H1 (cell line): Measurements from ENCODE around the gene BRI3BP. TPM values are rescaled to one million over a fixed set of nuclear protein-coding genes. Genes with fewer than 3 reads are reported as not detected.

Experiments used
- CTCF ChIA-PET: fragments of 300-600 bp; sonication (Branson Sonifier 250); formaldehyde crosslinking; loops from one replicate; lab custom pipeline; 2021; ENCODE audit not compliant: partially characterized antibody; lab: Charles Lee
- POLR2A ChIA-PET: fragments of 300-600 bp; sonication (Branson Sonifier 250); formaldehyde crosslinking; loops from one replicate; lab custom pipeline; 2021; ENCODE audit warnings: inconsistent platforms; ENCODE audit not compliant: partially characterized antibody; lab: Charles Lee
- DNase-seq, 2 experiments: peaks; one replicate each; pipeline versions ENCODE4 v3.0.0 to v3.0.0-alpha.2; 2010 to 2022; ENCODE audit warnings: low spot score in 2 of 2, low read depth in 1 of 2, mixed read lengths in 1 of 2
- FAIRE-seq: peaks from 2 replicates; lab custom pipeline; 2011; peaks lifted over from hg19 to GRCh38; lab: Jason Lieb, UNC
- H2AFZ ChIP-seq: 2 replicates; pipeline ENCODE4 v1.8.1; 2012; ENCODE audit warnings: low read length, inconsistent platforms
- H2AK5ac ChIP-seq: 2 replicates; pipeline ENCODE4 v1.6.1; 2013; ENCODE audit warnings: low read depth, low read length
- H2BK120ac ChIP-seq: replicated peaks from 2 replicates; pipeline ENCODE3; 2013; ENCODE audit warnings: low read depth, low read length, inconsistent platforms
- H2BK12ac ChIP-seq: 2 replicates; pipeline ENCODE4 v1.6.1; 2013; ENCODE audit warnings: low read depth, low read length
- H2BK15ac ChIP-seq: 2 replicates; pipeline ENCODE4 v1.6.1; 2013; ENCODE audit warnings: low read length
- H2BK20ac ChIP-seq: 2 replicates; pipeline ENCODE4 v1.6.1; 2013; ENCODE audit warnings: low read length
- H2BK5ac ChIP-seq: 2 replicates; pipeline ENCODE4 v1.6.1; 2013; ENCODE audit warnings: low read depth, low read length
- H3K14ac ChIP-seq: 2 replicates; pipeline ENCODE4 v1.6.1; 2013; ENCODE audit warnings: inconsistent platforms; ENCODE audit not compliant: insufficient read length
- H3K18ac ChIP-seq: 2 replicates; pipeline ENCODE4 v1.6.1; 2013; ENCODE audit warnings: low read length; ENCODE audit errors: extremely low read depth
- H3K23ac ChIP-seq: 2 replicates; pipeline ENCODE4 v1.6.1; 2013; ENCODE audit warnings: inconsistent platforms; ENCODE audit not compliant: insufficient read length
- H3K23me2 ChIP-seq: 2 replicates; pipeline ENCODE4 v1.6.1; 2013; ENCODE audit warnings: low read depth, low read length
- H3K27ac ChIP-seq: 2 replicates; pipeline ENCODE4 v1.6.1; 2011; ENCODE audit warnings: low read depth, low read length, inconsistent platforms
- H3K27me3 ChIP-seq, 4 experiments: replicated peaks in 1 of 4; 1 replicate in 1 of 4; 2 replicates in 3 of 4; pipeline versions ENCODE4 v1.6.1 to v1.8.1; 2011 to 2013; ENCODE audit warnings: low read length in 3 of 4, mild to moderate bottlenecking in 3 of 4, inconsistent platforms in 2 of 4, mixed read lengths in 2 of 4, moderate library complexity in 1 of 4; ENCODE audit not compliant: control insufficient read depth in 3 of 4, insufficient read depth in 3 of 4; ENCODE audit errors: extremely low read depth in 1 of 4
- H3K36me3 ChIP-seq, 4 experiments: 2 replicates each; pipeline versions ENCODE4 v1.6.1 to v1.8.1; 2011 to 2013; ENCODE audit warnings: mild to moderate bottlenecking in 4 of 4, low read length in 3 of 4, moderate library complexity in 2 of 4, control low read depth in 1 of 4, inconsistent platforms in 1 of 4; ENCODE audit not compliant: insufficient read depth in 4 of 4, control insufficient read depth in 2 of 4
- H3K4ac ChIP-seq: replicated peaks from 2 replicates; pipeline ENCODE3; 2013; ENCODE audit warnings: low read length, low read depth, mixed read lengths, inconsistent platforms; ENCODE audit not compliant: insufficient read length
- H3K4me1 ChIP-seq, 4 experiments: replicated peaks in 1 of 4; 1 replicate in 1 of 4; 2 replicates in 3 of 4; pipeline versions ENCODE4 v1.6.1 to v1.8.1; 2011 to 2013; ENCODE audit warnings: low read length in 3 of 4, inconsistent platforms in 2 of 4, mixed read lengths in 1 of 4; ENCODE audit not compliant: insufficient read depth in 4 of 4, control insufficient read depth in 3 of 4
- H3K4me2 ChIP-seq, 2 experiments: 2 replicates each; pipeline versions ENCODE4 v1.6.1 to v1.8.1; 2011 to 2013; ENCODE audit warnings: low read depth in 2 of 2, low read length in 2 of 2, control low read depth in 1 of 2, inconsistent platforms in 1 of 2, mild to moderate bottlenecking in 1 of 2; ENCODE audit not compliant: insufficient read depth in 1 of 2
- H3K4me3 ChIP-seq, 4 experiments: fragments of 200-600, 300-600 bp in 1 of 4; sonication (generic), shearing (Covaris generic), sonication (Bioruptor Twin) in 1 of 4; 2 replicates each; pipeline versions ENCODE4 v1.5.1 to v1.8.1; 2011 to 2016; ENCODE audit warnings: low read length in 4 of 4, low read depth in 3 of 4, control low read depth in 2 of 4, inconsistent platforms in 2 of 4, mild to moderate bottlenecking in 2 of 4, mixed read lengths in 1 of 4, moderate library complexity in 1 of 4; ENCODE audit not compliant: insufficient read depth in 2 of 4; ENCODE audit errors: extremely low read depth in 1 of 4
- H3K56ac ChIP-seq: replicated peaks from 2 replicates; pipeline ENCODE3; 2013; ENCODE audit warnings: low read depth, mild to moderate bottlenecking, mixed read lengths, low read length, inconsistent platforms; ENCODE audit not compliant: insufficient read length
- H3K79me1 ChIP-seq: 2 replicates; pipeline ENCODE4 v1.6.1; 2013; ENCODE audit warnings: low read depth, low read length, control low read depth
- H3K79me2 ChIP-seq, 2 experiments: 2 replicates each; pipeline versions ENCODE4 v1.6.1 to v1.8.1; 2012 to 2013; ENCODE audit warnings: low read length in 2 of 2, mild to moderate bottlenecking in 2 of 2, inconsistent platforms in 1 of 2; ENCODE audit not compliant: insufficient read depth in 2 of 2, control insufficient read depth in 1 of 2
- H3K9ac ChIP-seq, 4 experiments: replicated peaks in 1 of 4; 1 replicate in 1 of 4; 2 replicates in 3 of 4; pipeline versions ENCODE4 v1.6.1 to v1.8.1; 2011 to 2013; ENCODE audit warnings: low read depth in 3 of 4, low read length in 3 of 4, control low read depth in 2 of 4, mild to moderate bottlenecking in 2 of 4, moderate library complexity in 2 of 4, inconsistent platforms in 1 of 4; ENCODE audit errors: extremely low read depth in 1 of 4
- H3K9me3 ChIP-seq, 2 experiments: 2 replicates each; pipeline versions ENCODE4 v1.6.1 to v1.8.1; 2012 to 2013; ENCODE audit warnings: mild to moderate bottlenecking in 2 of 2, moderate library complexity in 2 of 2, control low read depth in 1 of 2, inconsistent platforms in 1 of 2, low read depth in 1 of 2, low read length in 1 of 2, mixed read lengths in 1 of 2; ENCODE audit not compliant: insufficient read depth in 2 of 2
- H4K20me1 ChIP-seq, 2 experiments: replicated peaks in 1 of 2; 2 replicates each; pipeline versions ENCODE3 to v1.8.1; 2011 to 2013; ENCODE audit warnings: inconsistent platforms in 2 of 2, low read length in 2 of 2, mild to moderate bottlenecking in 1 of 2; ENCODE audit not compliant: insufficient read depth in 2 of 2, control insufficient read depth in 1 of 2
- H4K5ac ChIP-seq: 2 replicates; pipeline ENCODE4 v1.6.1; 2013; ENCODE audit warnings: low read length, low read depth, mixed read lengths, inconsistent platforms; ENCODE audit not compliant: insufficient read length
- H4K8ac ChIP-seq: 2 replicates; pipeline ENCODE4 v1.8.0; 2013; ENCODE audit warnings: mild to moderate bottlenecking, moderate library complexity, low read length, inconsistent platforms; ENCODE audit not compliant: insufficient read depth; ENCODE audit errors: extremely low read depth
- H4K91ac ChIP-seq: replicated peaks from 2 replicates; pipeline ENCODE3; 2013; ENCODE audit warnings: low read length, mixed read lengths, inconsistent platforms; ENCODE audit not compliant: insufficient read length
- BCL11A ChIP-seq, 2 experiments: IDR thresholded peaks; one replicate each; pipeline ENCODE4 v1.6.1; 2011; ENCODE audit warnings: low read depth in 2 of 2, low read length in 2 of 2, mild to moderate bottlenecking in 2 of 2
- CBX8 ChIP-seq: fragments of 300-800, 300-1000 bp; sonication (generic); IDR thresholded peaks from 2 replicates; pipeline ENCODE4 v1.7.1; 2016; ENCODE audit warnings: low read depth, low read length, borderline replicate concordance
- CTBP2 ChIP-seq: IDR thresholded peaks from 2 replicates; pipeline ENCODE4 v1.7.0; 2011; ENCODE audit warnings: borderline replicate concordance, mild to moderate bottlenecking, moderate library complexity, mixed read lengths, low read length; ENCODE audit not compliant: insufficient read depth, insufficient read length
- EP300 ChIP-seq, 2 experiments: IDR thresholded peaks; 1 replicate in 1 of 2; 2 replicates in 1 of 2; pipeline ENCODE4 v1.6.1; 2011 to 2012; ENCODE audit warnings: low read depth in 2 of 2, low read length in 2 of 2, mild to moderate bottlenecking in 2 of 2, borderline replicate concordance in 1 of 2, inconsistent platforms in 1 of 2, moderate library complexity in 1 of 2
- EZH2 ChIP-seq: fragments of 200-600 bp; sonication (generic); IDR thresholded peaks from 2 replicates; pipeline ENCODE4 v1.7.1; 2012; ENCODE audit warnings: low read depth, mild to moderate bottlenecking, moderate library complexity, low read length, inconsistent platforms; ENCODE audit not compliant: severe bottlenecking
- JUN ChIP-seq: IDR thresholded peaks from 2 replicates; pipeline ENCODE4 v1.6.1; 2011; ENCODE audit warnings: low read depth, mild to moderate bottlenecking, improper control_type of control experiment, low read length
- JUND ChIP-seq: IDR thresholded peaks from 2 replicates; pipeline ENCODE4 v1.6.1; 2011; ENCODE audit warnings: mild to moderate bottlenecking, improper control_type of control experiment, low read length
- POLR2A ChIP-seq, 2 experiments: IDR thresholded peaks; 1 replicate in 1 of 2; 2 replicates in 1 of 2; pipeline ENCODE4 v1.6.1; 2011; ENCODE audit warnings: low read depth in 2 of 2, low read length in 2 of 2, mild to moderate bottlenecking in 2 of 2; ENCODE audit errors: control extremely low read depth in 1 of 2
- RXRA ChIP-seq: IDR thresholded peaks from 2 replicates; pipeline ENCODE4 v1.6.1; 2011; ENCODE audit warnings: low read depth, mild to moderate bottlenecking, low read length, moderate library complexity; ENCODE audit not compliant: insufficient read depth
- SIN3A ChIP-seq, 2 experiments: IDR thresholded peaks in 1 of 2; conservative IDR thresholded peaks in 1 of 2; 2 replicates each; pipeline ENCODE4 v1.6.1; 2011 to 2012; ENCODE audit warnings: low read length in 2 of 2, improper control_type of control experiment in 1 of 2, low read depth in 1 of 2, mild to moderate bottlenecking in 1 of 2
- ZNF274 ChIP-seq: IDR thresholded peaks from 2 replicates; pipeline ENCODE4 v1.7.0; 2012; ENCODE audit warnings: low read length, borderline replicate concordance; ENCODE audit errors: extremely low read depth
- WGBS, 2 experiments: shearing (Covaris generic) in 1 of 2; methylation state at CpG; one replicate each; pipeline versions ENCODE4 v1.1.6 to v1.1.7; 2013 to 2015; ENCODE audit warnings: low lambda C conversion rate in 2 of 2, mixed read lengths in 2 of 2, inconsistent platforms in 1 of 2, low coverage in 1 of 2, missing lambda C conversion rate in 1 of 2; ENCODE audit not compliant: insufficient replicate concordance in 2 of 2, insufficient coverage in 1 of 2, insufficient read length in 1 of 2; ENCODE audit errors: extremely low coverage in 1 of 2, missing lambda C conversion rate in 1 of 2; 5-methylcytosine and 5-hydroxymethylcytosine counted together
- polyA plus RNA-seq, 7 experiments: library from polyadenylated mRNA; depleted of rRNA in 3 of 7; stranded (reverse) in 5 of 7; unstranded in 2 of 7; fragments of >200 nt in 5 of 7; fragments of 200-250 nt in 2 of 7; gene quantifications; 1 replicate in 5 of 7; 2 replicates in 1 of 7; 4 replicates in 1 of 7; pipeline versions ENCODE4 v1.2.1 to v1.2.3, GENCODE V29; 2011 to 2013; ENCODE audit warnings: missing spikeins in 2 of 7, mixed read lengths in 2 of 7
- total RNA-seq: library from RNA; stranded (reverse); fragmentation: NEBNext Ultra II Directional; extraction: Animal tissue kit (Norgen Biotek cat#: 25700); gene quantifications from 2 replicates; pipeline ENCODE4 v1.2.1, GENCODE V29; 2021

BRI3BP gene
- total and polyA plus RNA-seq, 2 of the 8 experiments (the other 6 are each of a cell fraction or from before 2014, with no cell fraction given) = 5.4 to 14.2 TPM

DNA sequence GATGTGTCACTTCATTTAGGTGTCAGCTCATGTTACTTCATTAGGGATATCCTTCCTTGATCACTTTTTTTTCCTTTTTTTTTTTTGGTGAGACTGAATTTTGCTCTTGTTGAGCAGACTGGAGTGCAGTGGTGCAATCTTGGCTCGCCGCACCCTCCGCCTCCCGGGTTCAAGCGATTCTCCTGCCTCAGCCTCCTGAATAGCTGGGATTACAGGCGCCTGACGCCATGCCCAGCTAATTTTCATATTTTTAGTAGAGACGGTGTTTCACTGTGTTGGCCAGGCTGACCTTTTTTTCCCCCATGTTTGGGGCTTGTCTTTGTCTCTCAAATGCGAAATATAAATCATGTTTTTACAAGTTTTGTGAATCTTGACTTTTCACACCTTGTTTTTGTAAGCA lies 62.1 kb downstream of the BRI3BP start:
- H2AK5ac ChIP-seq = no peak overlapping the region
- no peak overlapping the region for H2BK12ac ChIP-seq
- H3K4ac ChIP-seq = no peak overlapping the region
- no peaks in the 10 kb centered on the region for H4K20me1 ChIP-seq
- H3K18ac ChIP-seq = no peak overlapping the region
- no peak overlapping the region for H4K91ac ChIP-seq
- no peak overlapping the region for H4K8ac ChIP-seq
- H2BK15ac ChIP-seq = no peak overlapping the region
- no peaks in the 10 kb centered on the region for H3K36me3 ChIP-seq
- H2BK20ac ChIP-seq = no peak overlapping the region
- no peak overlapping the region for H3K4me2 ChIP-seq
- H3K27ac ChIP-seq = no peak overlapping the region
- ChIA-PET POLR2A (no interaction called here), CTCF (no interaction called here)
- H2BK5ac ChIP-seq = no peak overlapping the region
- no peak overlapping the region for H3K56ac ChIP-seq
- no peak overlapping the region for H4K5ac ChIP-seq
- no peaks in the 10 kb centered on the region for H3K79me2 ChIP-seq
- FAIRE-seq (no peak), DNase-seq (no peak)
- H2AFZ ChIP-seq = no peak overlapping the region
- peaks cover 3 to 8% of the 10 kb centered on the region in 2 experiments; a peak in 2 of 4 replicates for H3K9me3 ChIP-seq
- H3K23me2 ChIP-seq = no peaks in the 10 kb centered on the region
- 88% methylated on average over 9 of the region's 9 CpGs; no CpG with 5 or more reads in 1 of the 2 experiments for WGBS, 2 experiments
- H3K27me3 ChIP-seq = no peaks in the 10 kb centered on the region
- no peak overlapping the region for H3K23ac ChIP-seq
- H3K9ac ChIP-seq = no peak overlapping the region
- H3K14ac ChIP-seq = no peak overlapping the region
- H2BK120ac ChIP-seq = no peak overlapping the region
- no peak overlapping the region for H3K4me3 ChIP-seq
- H3K79me1 ChIP-seq = no peaks in the 10 kb centered on the region
- no peaks in the 10 kb centered on the region; a peak in 1 of 7 replicates for H3K4me1 ChIP-seq
- TF ChIP-seq JUND (no peak), SIN3A (conservative IDR thresholded peaks at IDR 0.05 in 1 of 2, IDR thresholded peaks at IDR 0.05 in 1 of 2; ENCODE audit: low read depth in 1 of 2, low read length in 2 of 2) (no peak), EZH2 (no peak), RXRA (no peak), ZNF274 (no peak), BCL11A (IDR thresholded peaks at IDR 0.05; ENCODE audit: low read depth in 2 of 2, low read length in 2 of 2) (no peak), POLR2A (IDR thresholded peaks at IDR 0.05; ENCODE audit: control extremely low read depth in 1 of 2, low read depth in 2 of 2, low read length in 2 of 2) (no peak), EP300 (IDR thresholded peaks at IDR 0.05; ENCODE audit: borderline replicate concordance in 1 of 2, low read depth in 2 of 2, low read length in 2 of 2) (no peak), CTBP2 (no peak), JUN (no peak), CBX8 (no peak)
